HFFc6 (cell line): ENCODE results near the gene RAB11FIP3. TPM values are rescaled to one million over a fixed set of nuclear protein-coding genes. Genes with fewer than 3 reads are reported as not detected.

Source experiments
- DNase-seq: peaks from one replicate; pipeline ENCODE4 v3.0.0-alpha.2; 2018
- H3K27ac Mint-ChIP-seq: 2 replicates; pipeline ENCODE4 v1.8.0; 2020; ENCODE audit warnings: mild to moderate bottlenecking, mixed read lengths
- H3K27me3 Mint-ChIP-seq: 2 replicates; pipeline ENCODE4 v1.8.0; 2021; ENCODE audit warnings: mild to moderate bottlenecking, moderate library complexity, mixed read lengths; ENCODE audit not compliant: insufficient read depth
- H3K36me3 Mint-ChIP-seq: 2 replicates; pipeline ENCODE4 v1.8.0; 2021; ENCODE audit warnings: low read depth, mixed read lengths
- H3K4me1 Mint-ChIP-seq: 2 replicates; pipeline ENCODE4 v1.8.0; 2020; ENCODE audit warnings: low read depth, mixed read lengths
- H3K4me3 Mint-ChIP-seq: 2 replicates; pipeline ENCODE4 v1.8.0; 2020; ENCODE audit warnings: mild to moderate bottlenecking, moderate library complexity, mixed read lengths
- H3K9me3 Mint-ChIP-seq: 2 replicates; pipeline ENCODE4 v1.8.0; 2020; ENCODE audit warnings: mild to moderate bottlenecking, mixed read lengths
- CTCF ChIP-seq: fragments of 200-600 bp; sonication (generic); IDR thresholded peaks from 2 replicates; pipeline ENCODE4 v1.5.0; 2021; ENCODE audit warnings: antibody characterized with exemption, mild to moderate bottlenecking
- total RNA-seq, 6 experiments: library from RNA; stranded (reverse); fragmentation: NEBNext Ultra II Directional; extraction: Animal tissue kit (Norgen Biotek cat#: 25700); gene quantifications; 2 replicates in 1 of 6; 3 replicates in 5 of 6; pipeline ENCODE4 v1.2.3, GENCODE V29; 2021

Gene RAB11FIP3
- total RNA-seq, 6 experiments from 2014 or later: 30.3 to 36.9 (median 33.9) TPM

GRCh38 chr16:378821-379182 is 46.6 kb upstream of the RAB11FIP3 start:
- Mint-ChIP-seq H3K9me3 (no peaks in the 10 kb centered on the region), H3K36me3 (no peaks in the 10 kb centered on the region), H3K27me3 (no peaks in the 10 kb centered on the region; the same call in 1 of the 2 replicates), H3K27ac (no peak overlapping the region), H3K4me3 (no peak overlapping the region), H3K4me1 (peaks cover 6% of the 10 kb centered on the region)
- no peak for TF ChIP-seq CTCF
- DNase-seq: no peak

- Mint-ChIP-seq H3K4me1 (peaks cover 6% of the 10 kb centered on the region), H3K36me3 (no peaks in the 10 kb centered on the region), H3K27ac (no peak overlapping the region), H3K9me3 (no peaks in the 10 kb centered on the region), H3K27me3 (no peaks in the 10 kb centered on the region; the same call in 1 of the 2 replicates), H3K4me3 (no peak overlapping the region)
- DNase-seq: no peak
- no peak for TF ChIP-seq CTCF
These were observed 46.1 kb upstream of the RAB11FIP3 start for GRCh38 chr16:379183-379960.

GRCh38 chr16:379961-380761 is 45.3 kb upstream of the RAB11FIP3 start:
- DNase-seq: no peak
- Mint-ChIP-seq H3K4me1 (peaks cover 6% of the 10 kb centered on the region), H3K27me3 (no peaks in the 10 kb centered on the region; the same call in 1 of the 2 replicates), H3K4me3 (peak overlapping the region; percentile 87), H3K9me3 (no peaks in the 10 kb centered on the region), H3K27ac (peak overlapping the region; percentile 26; the same call in 1 of the 2 replicates), H3K36me3 (no peaks in the 10 kb centered on the region)
- no peak for TF ChIP-seq CTCF

- no peaks in the 10 kb centered on the region; the same call in 1 of the 2 replicates for H3K27me3 Mint-ChIP-seq
- H3K4me3 Mint-ChIP-seq: peak overlapping the region; percentile 87
- H3K27ac Mint-ChIP-seq: peak overlapping the region; percentile 61; the same call in 1 of the 2 replicates
- DNase-seq: no peak
- peaks cover 6% of the 10 kb centered on the region for H3K4me1 Mint-ChIP-seq
- H3K36me3 Mint-ChIP-seq: no peaks in the 10 kb centered on the region
- TF ChIP-seq CTCF: no peak
- no peaks in the 10 kb centered on the region for H3K9me3 Mint-ChIP-seq
These were observed 44.8 kb upstream of the RAB11FIP3 start for GRCh38 chr16:380762-381011.

- Mint-ChIP-seq H3K4me3 (peak overlapping the region; percentile 87), H3K27me3 (no peaks in the 10 kb centered on the region; the same call in 1 of the 2 replicates), H3K9me3 (no peaks in the 10 kb centered on the region), H3K4me1 (peaks cover 6% of the 10 kb centered on the region), H3K27ac (peak overlapping the region; percentile 61; the same call in 1 of the 2 replicates), H3K36me3 (no peaks in the 10 kb centered on the region)
- TF ChIP-seq CTCF: no peak
- no peak for DNase-seq
These were observed 44.2 kb upstream of the RAB11FIP3 start for GRCh38 chr16:381012-381788.
